Measurements from ENCODE around the gene PARK7. TPM values are rescaled to one million over a fixed set of nuclear protein-coding genes. Genes with fewer than 3 reads are reported as not detected.
"Not testable (repeated sequence)": the region's sequence is repeated elsewhere in the genome, so short reads cannot be mapped to it uniquely, and the experiment has no call there.

PARK7 gene
- total RNA-seq, 1 experiment from 2014 or later: 370 TPM

GRCh38 chr1:7922301-7922700 lies 39.2 kb upstream of the PARK7 start:
- Histone ChIP-seq H3K4me3 (replicated peaks in 1 of 2; ENCODE audit: low read depth in 1 of 2, low read length in 2 of 2) (no peak overlapping the region), H3K4me2 (ENCODE audit: low read length) (no peak overlapping the region), H3K9me3 (ENCODE audit: control insufficient read depth in 1 of 2, insufficient read depth in 1 of 2, low read depth in 1 of 2, low read length in 2 of 2) (no peaks in the 10 kb centered on the region), H3K79me2 (ENCODE audit: insufficient read depth, low read length) (no peaks in the 10 kb centered on the region), H3K36me3 (ENCODE audit: control insufficient read depth in 1 of 2, insufficient read depth in 2 of 2, low read length in 2 of 2) (no peaks in the 10 kb centered on the region), H3K27me3 (ENCODE audit: insufficient read depth, low read length) (no peaks in the 10 kb centered on the region), H2AFZ (ENCODE audit: low read depth, low read length, poor library complexity, severe bottlenecking) (no peak overlapping the region), H3K4me1 (ENCODE audit: control insufficient read depth in 1 of 2, insufficient read depth in 2 of 2, low read length in 2 of 2) (peaks cover 0 to 7% of the 10 kb centered on the region in 2 experiments; a peak in 2 of 4 replicates), H4K20me1 (ENCODE audit: insufficient read depth) (no peaks in the 10 kb centered on the region), H3K27ac (ENCODE audit: low read depth, low read length) (no peak overlapping the region), H3K9me2 (ENCODE audit: insufficient read depth) (no peaks in the 10 kb centered on the region), H3K9ac (ENCODE audit: low read length) (no peak overlapping the region)
- no peak for DNase-seq (ENCODE audit: low read depth, low spot score)
- no TSS peak for BruUV-seq (replicated peaks)
- no peak for ATAC-seq
- ChIA-PET POLR2A (no interaction called here), RAD21 (ENCODE audit: low non-redundant PET in 1 of 2, low total read pairs in 2 of 2, uncharacterized antibody in 2 of 2, unreplicated experiment in 2 of 2) (no interaction called here), CTCF (interaction anchor here (1.0 kb wide), 1 partner anchor 114 kb away, joined by 6 read pairs; no protein-coding TSS in a partner anchor)
- intact Hi-C loops (cut with micrococcal nuclease): no loop called here
- TF ChIP-seq FOSL1 (IDR thresholded peaks at IDR 0.05; ENCODE audit: low read depth) (no peak), SIN3A (IDR thresholded peaks at IDR 0.05; ENCODE audit: low read depth) (no peak), JUND (IDR thresholded peaks at IDR 0.05) (no peak), CEBPB (IDR thresholded peaks at IDR 0.05; ENCODE audit: low read depth) (no peak), REST (IDR thresholded peaks at IDR 0.05; ENCODE audit: low read depth) (no peak), ATF3 (IDR thresholded peaks at IDR 0.05) (no peak), ELF1 (IDR thresholded peaks at IDR 0.05; ENCODE audit: borderline replicate concordance, low read depth) (no peak), ZNF274 (IDR thresholded peaks at IDR 0.05; ENCODE audit: low read depth, low read length) (no peak), ZBTB33 (IDR thresholded peaks at IDR 0.05; ENCODE audit: extremely low read depth, insufficient replicate concordance, low read length) (no peak), SRF (IDR thresholded peaks at IDR 0.05; ENCODE audit: low read depth) (no peak), ZFX (IDR thresholded peaks at IDR 0.05) (no peak), CTCF (IDR thresholded peaks at IDR 0.05 in 2 of 3, conservative IDR thresholded peaks at IDR 0.05 in 1 of 3; ENCODE audit: borderline replicate concordance in 1 of 3, insufficient read depth in 1 of 3, low read depth in 2 of 3, low read length in 2 of 3) (no peak), RAD21 (IDR thresholded peaks at IDR 0.05; ENCODE audit: low read depth) (no peak), EGR1 (IDR thresholded peaks at IDR 0.05; ENCODE audit: low read depth) (no peak), SP1 (IDR thresholded peaks at IDR 0.05; ENCODE audit: low read depth) (no peak), EZH2 (IDR thresholded peaks at IDR 0.05) (no peak)

- ATAC-seq; H3K9me3 ChIP-seq (ENCODE audit: control insufficient read depth in 1 of 2, insufficient read depth in 1 of 2, low read depth in 1 of 2, low read length in 2 of 2); H3K4me1 ChIP-seq (ENCODE audit: control insufficient read depth in 1 of 2, insufficient read depth in 2 of 2, low read length in 2 of 2); POLR2A ChIA-PET; H4K20me1 ChIP-seq (ENCODE audit: insufficient read depth); H3K36me3 ChIP-seq (ENCODE audit: control insufficient read depth in 1 of 2, insufficient read depth in 2 of 2, low read length in 2 of 2); intact Hi-C loops (cut with micrococcal nuclease); H2AFZ ChIP-seq (ENCODE audit: low read depth, low read length, poor library complexity, severe bottlenecking); H3K9ac ChIP-seq (ENCODE audit: low read length); H3K9me2 ChIP-seq (ENCODE audit: insufficient read depth); BruUV-seq (replicated peaks); RAD21 ChIA-PET (ENCODE audit: low non-redundant PET in 1 of 2, low total read pairs in 2 of 2, uncharacterized antibody in 2 of 2, unreplicated experiment in 2 of 2); H3K4me2 ChIP-seq (ENCODE audit: low read length); H3K27ac ChIP-seq (ENCODE audit: low read depth, low read length); CTCF ChIA-PET; H3K79me2 ChIP-seq (ENCODE audit: insufficient read depth, low read length); H3K4me3 ChIP-seq (replicated peaks in 1 of 2; ENCODE audit: low read depth in 1 of 2, low read length in 2 of 2); DNase-seq (ENCODE audit: low read depth, low spot score); H3K27me3 ChIP-seq (ENCODE audit: insufficient read depth, low read length): not testable (repeated sequence)
These were observed 34.5 kb upstream of the PARK7 start for GRCh38 chr1:7927061-7927460.
